Mucosa of stomach (tissue), 1 donor: ENCODE data around the gene MGRN1.
A peak's percentile ranks its signal among the peaks of the same experiment; 100 is the strongest.

ENCODE experiments used
- H3K27me3 ChIP-seq: one replicate; pipeline ENCODE4 v1.7.0; 2013; ENCODE audit warnings: mild to moderate bottlenecking, low read length; ENCODE audit not compliant: control insufficient read depth, insufficient read depth
- H3K36me3 ChIP-seq: one replicate; pipeline ENCODE4 v1.7.0; 2013; ENCODE audit warnings: low read length; ENCODE audit not compliant: control insufficient read depth, insufficient read depth
- H3K4me1 ChIP-seq: one replicate; pipeline ENCODE4 v1.7.0; 2013; ENCODE audit warnings: mild to moderate bottlenecking, low read length; ENCODE audit not compliant: control insufficient read depth, insufficient read depth
- H3K4me3 ChIP-seq: one replicate; pipeline ENCODE4 v1.7.0; 2013; ENCODE audit warnings: low read length
- H3K9ac ChIP-seq: one replicate; pipeline ENCODE4 v1.7.0; 2013; ENCODE audit warnings: mild to moderate bottlenecking, low read length, moderate library complexity
- H3K9me3 ChIP-seq: one replicate; pipeline ENCODE4 v1.7.0; 2013; ENCODE audit warnings: mild to moderate bottlenecking, low read length, moderate library complexity; ENCODE audit not compliant: control insufficient read depth
- donor health status: Pancreatic carcinoma.

MGRN1 gene

GRCh38 chr16:4696905-4697847 lies 72.5 kb downstream of the MGRN1 start:
- Histone ChIP-seq H3K27me3 (no peaks in the 10 kb centered on the region), H3K4me3 (no peak overlapping the region), H3K9me3 (no peaks in the 10 kb centered on the region), H3K36me3 (peaks cover 18% of the 10 kb centered on the region), H3K9ac (no peak overlapping the region), H3K4me1 (peaks cover 30% of the 10 kb centered on the region)

DNA sequence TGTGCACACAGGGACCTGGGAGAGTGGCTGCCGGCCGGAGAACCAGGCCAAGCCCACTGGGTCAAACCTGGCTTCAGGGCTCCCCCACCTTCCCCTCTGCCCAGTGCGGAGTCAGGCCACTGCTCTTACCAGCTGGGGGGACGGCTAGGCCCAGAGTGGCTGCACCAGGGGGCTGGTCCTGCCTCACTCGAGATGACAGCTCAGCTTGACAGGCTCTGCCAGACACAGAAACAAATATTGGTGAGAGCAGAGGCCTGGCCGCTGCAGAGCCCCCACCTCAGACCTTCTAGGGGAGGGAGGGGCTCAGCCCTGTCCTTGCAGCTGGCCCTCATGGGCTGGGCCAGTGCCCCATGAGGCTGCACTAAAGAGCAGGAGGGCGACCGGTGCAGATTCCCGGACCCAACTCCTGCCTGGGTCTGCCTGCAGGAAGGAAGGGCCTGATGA lies 73.2 kb downstream of the MGRN1 start:
- Histone ChIP-seq H3K9me3 (no peaks in the 10 kb centered on the region), H3K4me3 (no peak overlapping the region), H3K27me3 (no peaks in the 10 kb centered on the region), H3K4me1 (peaks cover 23% of the 10 kb centered on the region), H3K9ac (no peak overlapping the region), H3K36me3 (peaks cover 18% of the 10 kb centered on the region)

- Histone ChIP-seq H3K9me3 (no peaks in the 10 kb centered on the region), H3K4me1 (peaks cover 19% of the 10 kb centered on the region), H3K9ac (no peak overlapping the region), H3K36me3 (peaks cover 18% of the 10 kb centered on the region), H3K4me3 (no peak overlapping the region), H3K27me3 (no peaks in the 10 kb centered on the region)
These were observed 73.9 kb downstream of the MGRN1 start for GRCh38 chr16:4698321-4699045.

DNA sequence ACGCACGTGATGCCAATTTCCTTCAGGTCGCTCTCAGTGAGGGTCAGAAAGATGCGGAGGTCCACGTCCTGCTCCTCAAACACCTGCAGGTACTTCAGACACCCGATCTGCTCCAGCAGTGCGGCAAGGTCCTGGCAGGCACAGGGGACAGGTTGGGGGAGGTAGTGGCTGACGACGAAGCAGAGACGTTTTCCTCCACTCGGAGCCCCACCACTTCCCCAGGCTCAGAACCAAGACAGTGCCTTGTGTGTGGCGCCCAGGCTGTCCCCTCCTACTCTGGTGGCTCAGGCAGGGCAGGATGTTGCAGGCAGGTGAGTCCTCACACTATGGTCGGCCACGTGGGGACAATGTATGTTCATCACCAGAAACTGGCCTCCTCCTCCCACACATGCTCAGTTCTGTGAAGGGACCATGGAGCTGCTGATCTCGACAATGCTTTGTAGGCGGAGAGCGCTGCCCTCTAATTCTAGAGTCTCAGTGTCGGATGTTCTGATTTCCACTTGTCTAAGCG lies 74.5 kb downstream of the MGRN1 start:
- Histone ChIP-seq H3K27me3 (no peaks in the 10 kb centered on the region), H3K9ac (no peak overlapping the region), H3K4me3 (no peak overlapping the region), H3K36me3 (peaks cover 18% of the 10 kb centered on the region), H3K4me1 (peaks cover 19% of the 10 kb centered on the region), H3K9me3 (no peaks in the 10 kb centered on the region)

- H3K9ac ChIP-seq, result no peak overlapping the region
- H3K4me3 ChIP-seq, result no peak overlapping the region
- no peaks in the 10 kb centered on the region for H3K9me3 ChIP-seq
- H3K4me1 ChIP-seq, result peaks cover 12% of the 10 kb centered on the region
- H3K36me3 ChIP-seq, result peaks cover 18% of the 10 kb centered on the region
- no peaks in the 10 kb centered on the region for H3K27me3 ChIP-seq
These were observed 75.9 kb downstream of the MGRN1 start for GRCh38 chr16:4700380-4700996.

DNA sequence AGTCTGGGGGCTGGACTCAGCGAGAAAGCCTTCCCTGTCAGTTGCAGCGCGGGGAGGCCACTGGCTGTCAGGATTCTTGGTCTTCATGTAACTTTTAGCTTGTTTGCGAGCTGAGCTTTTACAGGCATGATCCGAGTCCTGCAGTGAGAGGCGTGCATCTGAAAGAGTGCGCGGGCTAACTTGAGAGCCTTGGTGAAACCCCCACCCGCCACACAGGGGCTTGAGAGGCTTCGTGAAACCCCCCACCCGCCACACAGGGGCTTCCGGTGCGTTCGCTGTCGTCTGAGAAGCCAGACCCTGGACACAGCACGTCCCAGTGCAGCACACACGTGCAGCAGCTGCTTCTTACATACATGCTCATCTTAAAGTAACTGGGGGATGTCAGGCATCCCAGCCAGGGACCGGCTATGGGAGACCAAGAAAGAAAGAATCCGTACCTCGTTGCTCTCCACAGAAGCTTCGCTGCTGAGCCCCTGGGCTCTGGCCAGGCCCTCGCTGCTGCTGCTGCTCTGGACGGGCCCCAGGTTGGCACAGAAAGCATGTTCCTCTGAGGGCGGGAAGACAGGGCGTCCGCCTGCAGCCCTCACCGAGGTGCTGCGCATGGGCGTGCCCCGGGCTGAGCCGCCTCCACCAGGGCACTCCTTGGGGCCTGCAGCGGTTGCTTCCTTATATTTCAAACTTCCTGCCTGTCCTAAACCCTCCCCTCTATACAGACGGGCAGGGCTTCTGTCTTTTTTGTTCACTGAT lies 76.5 kb downstream of the MGRN1 start:
- Histone ChIP-seq H3K4me3 (no peak overlapping the region), H3K36me3 (peaks cover 18% of the 10 kb centered on the region), H3K4me1 (peaks cover 12% of the 10 kb centered on the region), H3K9ac (no peak overlapping the region), H3K27me3 (no peaks in the 10 kb centered on the region), H3K9me3 (no peaks in the 10 kb centered on the region)

GRCh38 chr16:4701791-4702465 lies 77.3 kb downstream of the MGRN1 start:
- Histone ChIP-seq H3K4me1 (peaks cover 12% of the 10 kb centered on the region), H3K9ac (peak overlapping the region; percentile 13), H3K36me3 (peaks cover 11% of the 10 kb centered on the region), H3K4me3 (no peak overlapping the region), H3K9me3 (no peaks in the 10 kb centered on the region), H3K27me3 (no peaks in the 10 kb centered on the region)

DNA sequence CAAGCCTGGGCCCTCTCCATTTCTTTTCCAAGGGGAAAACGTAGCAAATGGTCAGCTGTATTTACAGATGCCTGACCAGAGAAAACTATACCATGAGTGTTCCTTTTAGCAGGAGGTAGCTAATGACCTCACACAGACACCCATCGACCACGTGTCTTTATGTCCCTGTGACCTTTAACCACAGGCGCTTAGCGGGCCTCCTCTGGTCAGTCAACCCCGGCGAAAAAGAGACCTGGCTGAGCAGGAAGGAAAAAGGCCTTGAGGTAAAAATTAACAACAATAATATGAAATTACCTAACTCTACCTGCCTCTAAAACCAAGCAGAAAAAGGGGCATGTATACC lies 77.8 kb downstream of the MGRN1 start:
- peak overlapping the region; percentile 13 for H3K9ac ChIP-seq
- H3K4me3 ChIP-seq, result no peak overlapping the region
- H3K36me3 ChIP-seq, result peaks cover 9% of the 10 kb centered on the region
- H3K27me3 ChIP-seq, result no peaks in the 10 kb centered on the region
- H3K4me1 ChIP-seq, result peaks cover 12% of the 10 kb centered on the region
- no peaks in the 10 kb centered on the region for H3K9me3 ChIP-seq

GRCh38 chr16:4703906-4704305 lies 79.3 kb downstream of the MGRN1 start:
- Histone ChIP-seq H3K27me3 (no peaks in the 10 kb centered on the region), H3K4me1 (peaks cover 12% of the 10 kb centered on the region), H3K9ac (no peak overlapping the region), H3K4me3 (no peak overlapping the region), H3K9me3 (no peaks in the 10 kb centered on the region), H3K36me3 (peaks cover 9% of the 10 kb centered on the region)

- H3K4me3 ChIP-seq, result no peak overlapping the region
- no peaks in the 10 kb centered on the region for H3K9me3 ChIP-seq
- peaks cover 9% of the 10 kb centered on the region for H3K36me3 ChIP-seq
- H3K9ac ChIP-seq, result no peak overlapping the region
- peaks cover 12% of the 10 kb centered on the region for H3K4me1 ChIP-seq
- no peaks in the 10 kb centered on the region for H3K27me3 ChIP-seq
These were observed 79.9 kb downstream of the MGRN1 start for GRCh38 chr16:4704491-4704890.

- Histone ChIP-seq H3K36me3 (peaks cover 9% of the 10 kb centered on the region), H3K4me3 (no peak overlapping the region), H3K27me3 (no peaks in the 10 kb centered on the region), H3K9ac (no peak overlapping the region), H3K4me1 (peaks cover 12% of the 10 kb centered on the region), H3K9me3 (no peaks in the 10 kb centered on the region)
These were observed 80.3 kb downstream of the MGRN1 start for GRCh38 chr16:4704913-4705312.
